SK-N-SH treated with all-trans-retinoic acid at 6 μM for 48 hours (cell line): ENCODE data around the gene SIGLEC9.

ENCODE experiments used
- ATAC-seq: fragments of 200-7000 bp; cut with Tn5 transposase; 3 replicates; pipeline ENCODE4 v1.9.1; 2020; ENCODE audit warnings: mild to moderate bottlenecking, moderate library complexity
- ARNTL ChIP-seq: fragments of 450-650 bp; formaldehyde crosslinking; IDR thresholded peaks from 2 replicates; pipeline ENCODE4 v1.5.0; 2020; ENCODE audit warnings: low read depth, mild to moderate bottlenecking, moderate library complexity, borderline replicate concordance
- BACH2 ChIP-seq: fragments of 250-450 bp; sonication (Bioruptor Pico); IDR thresholded peaks from 2 replicates; pipeline ENCODE4 v1.9.0; 2021; ENCODE audit warnings: mild to moderate bottlenecking, borderline replicate concordance
- CREB5 ChIP-seq: fragments of 250-450 bp; sonication (Bioruptor Pico); IDR thresholded peaks from 2 replicates; pipeline ENCODE4 v1.5.1; 2020; ENCODE audit warnings: low read depth, mild to moderate bottlenecking, moderate library complexity
- CSDC2 ChIP-seq: fragments of 250-450 bp; sonication (Bioruptor Pico); IDR thresholded peaks from 2 replicates; pipeline ENCODE4 v1.5.0; 2020; ENCODE audit warnings: mild to moderate bottlenecking, moderate library complexity
- CSRNP3 ChIP-seq: fragments of 250-450 bp; sonication (Bioruptor Pico); IDR thresholded peaks from 2 replicates; pipeline ENCODE4 v1.5.1; 2021; ENCODE audit warnings: mild to moderate bottlenecking, moderate library complexity
- ESRRG ChIP-seq: fragments of 250-450 bp; sonication (Bioruptor Pico); IDR thresholded peaks from 2 replicates; pipeline ENCODE4 v1.6.1; 2021; ENCODE audit warnings: mild to moderate bottlenecking
- ISL1 ChIP-seq: fragments of 250-450 bp; sonication (Bioruptor Pico); IDR thresholded peaks from 2 replicates; pipeline ENCODE4 v2.1.2; 2022; ENCODE audit warnings: mild to moderate bottlenecking, moderate library complexity
- OSR1 ChIP-seq: fragments of 250-450 bp; sonication (Bioruptor Pico); IDR thresholded peaks from 2 replicates; pipeline ENCODE4 v1.8.0; 2022; ENCODE audit warnings: moderate library complexity, mild to moderate bottlenecking, inconsistent platforms
- PATZ1 ChIP-seq: fragments of 250-450 bp; sonication (Bioruptor Pico); IDR thresholded peaks from 2 replicates; pipeline ENCODE4 v1.8.0; 2020; ENCODE audit warnings: mild to moderate bottlenecking, moderate library complexity, borderline replicate concordance
- POU6F1 ChIP-seq: fragments of 250-450 bp; sonication (Bioruptor Pico); IDR thresholded peaks from 2 replicates; pipeline ENCODE4 v1.8.0; 2021; ENCODE audit warnings: low read depth, mild to moderate bottlenecking, moderate library complexity, borderline replicate concordance
- PPARA ChIP-seq: fragments of 250-450 bp; sonication (Bioruptor Pico); IDR thresholded peaks from 2 replicates; pipeline ENCODE4 v1.5.0; 2020; ENCODE audit warnings: mild to moderate bottlenecking, borderline replicate concordance
- RARB ChIP-seq: fragments of 250-450 bp; sonication (Bioruptor Pico); IDR thresholded peaks from 2 replicates; pipeline ENCODE4 v1.8.0; 2021; ENCODE audit warnings: mild to moderate bottlenecking, moderate library complexity
- TOX ChIP-seq: fragments of 250-450 bp; sonication (Bioruptor Pico); IDR thresholded peaks from 2 replicates; pipeline ENCODE4 v1.8.0; 2021; ENCODE audit warnings: mild to moderate bottlenecking, moderate library complexity, borderline replicate concordance
- TSHZ2 ChIP-seq: fragments of 250-450 bp; sonication (Bioruptor Pico); IDR thresholded peaks from 2 replicates; pipeline ENCODE4 v1.5.0; 2020; ENCODE audit warnings: mild to moderate bottlenecking, moderate library complexity
- ZC3H10 ChIP-seq: fragments of 250-450 bp; sonication (Bioruptor Pico); IDR thresholded peaks from 2 replicates; pipeline ENCODE4 v1.5.1; 2021; ENCODE audit warnings: mild to moderate bottlenecking, moderate library complexity
- ZFP3 ChIP-seq: fragments of 250-450 bp; sonication (Bioruptor Pico); IDR thresholded peaks from 2 replicates; pipeline ENCODE4 v1.5.0; 2020; ENCODE audit warnings: mild to moderate bottlenecking, moderate library complexity
- ZNF565 ChIP-seq: fragments of 450-650 bp; formaldehyde crosslinking; conservative IDR thresholded peaks from 2 replicates; pipeline ENCODE4 v1.5.0; 2020; ENCODE audit warnings: low read depth, mild to moderate bottlenecking, moderate library complexity
- ZNF70 ChIP-seq: fragments of 450-650 bp; formaldehyde crosslinking; IDR thresholded peaks from 2 replicates; pipeline ENCODE4 v1.5.0; 2020; ENCODE audit warnings: mild to moderate bottlenecking, moderate library complexity
- ZNF8 ChIP-seq: fragments of 450-650 bp; formaldehyde crosslinking; IDR thresholded peaks from 2 replicates; pipeline ENCODE4 v1.5.0; 2020; ENCODE audit warnings: mild to moderate bottlenecking, moderate library complexity

The SIGLEC9 gene

GRCh38 chr19:51089786-51090185 is 34.9 kb upstream of the SIGLEC9 start:
- no peak for ATAC-seq
- TF ChIP-seq TOX (CRISPR knock-in tag) = no peak
- TF ChIP-seq ZNF565 (CRISPR knock-in tag) = no peak
- no peak for TF ChIP-seq BACH2
- no peak for TF ChIP-seq TSHZ2 (CRISPR knock-in tag)
- TF ChIP-seq ZFP3 = no peak
- no peak for TF ChIP-seq ZNF70 (CRISPR knock-in tag)
- no peak for TF ChIP-seq PATZ1
- TF ChIP-seq ZC3H10 (CRISPR knock-in tag) = no peak
- no peak for TF ChIP-seq PPARA
- no peak for TF ChIP-seq ISL1
- no peak for TF ChIP-seq OSR1
- no peak for TF ChIP-seq CSRNP3 (CRISPR knock-in tag)
- no peak for TF ChIP-seq CSDC2 (CRISPR knock-in tag)
- TF ChIP-seq ARNTL (CRISPR knock-in tag) = no peak
- TF ChIP-seq POU6F1 (CRISPR knock-in tag) = no peak
- no peak for TF ChIP-seq CREB5 (CRISPR knock-in tag)

- ATAC-seq = no peak
- TF ChIP-seq CSDC2 (CRISPR knock-in tag) (no peak), TSHZ2 (CRISPR knock-in tag) (no peak), CSRNP3 (CRISPR knock-in tag) (no peak), ESRRG (CRISPR knock-in tag) (no peak), ZNF8 (no peak), RARB (no peak), ZNF70 (CRISPR knock-in tag) (no peak), ZNF565 (CRISPR knock-in tag) (no peak), ZC3H10 (CRISPR knock-in tag) (no peak), ISL1 (no peak), ZFP3 (no peak)
- TF ChIP-seq, all 23 proteins: peak for 0
These were observed 34.2 kb upstream of the SIGLEC9 start for GRCh38 chr19:51090471-51090870.
